ENCODE measurements around the gene KAT8.
"Not testable (repeated sequence)": the region's sequence is repeated elsewhere in the genome, so short reads cannot be mapped to it uniquely, and the experiment has no call there.

GRCh38 chr16:31141071-31141469 lies 23.6 kb downstream of the KAT8 start:
- TF ChIP-seq POLR2AphosphoS5 (IDR thresholded peaks at IDR 0.05); CTCF (IDR thresholded peaks at IDR 0.05); POLR2A (IDR thresholded peaks at IDR 0.05; ENCODE audit: low read depth); EP300 (IDR thresholded peaks at IDR 0.05): not testable (repeated sequence)
